ENCODE measurements around the gene GRK5.

Gene GRK5

GRCh38 chr10:119190954-119191785, 16.2 kb upstream of the GRK5 start:
- Histone ChIP-seq H3K36me3 (ENCODE audit: control insufficient read depth in 1 of 2, insufficient read depth in 2 of 2, low read depth in 1 of 2, low read length in 2 of 2) (no peaks in the 10 kb centered on the region), H3K4me2 (ENCODE audit: low read length, poor library complexity, severe bottlenecking) (no peak overlapping the region), H2BK120ac (ENCODE audit: low read depth, low read length) (no peak overlapping the region), H2BK15ac (ENCODE audit: low read depth, poor library complexity, severe bottlenecking) (no peak overlapping the region), H3K23ac (ENCODE audit: low read length in 2 of 2) (no peak overlapping the region), H3K27ac (ENCODE audit: low read length, poor library complexity, severe bottlenecking) (no peak overlapping the region), H3K4ac (ENCODE audit: low read depth in 1 of 2, low read length in 2 of 2) (no peak overlapping the region), H2AK5ac (ENCODE audit: low read length, severe bottlenecking) (no peak overlapping the region), H3K4me3 (ENCODE audit: insufficient read depth in 1 of 2, low read depth in 1 of 2, low read length in 2 of 2) (no peak overlapping the region), H2BK5ac (ENCODE audit: low read depth, low read length, poor library complexity, severe bottlenecking) (no peak overlapping the region), H4K8ac (ENCODE audit: low read length) (no peak overlapping the region), H2BK12ac (ENCODE audit: low read length in 2 of 2) (no peak overlapping the region), H2AFZ (ENCODE audit: low read depth, low read length) (no peak overlapping the region), H3K79me1 (replicated peaks; ENCODE audit: low read length, poor library complexity, severe bottlenecking) (no peaks in the 10 kb centered on the region), H3K9me3 (ENCODE audit: control insufficient read depth, low read length) (no peaks in the 10 kb centered on the region), H3K4me1 (ENCODE audit: control insufficient read depth, insufficient read depth, low read depth, low read length) (peaks cover 5% of the 10 kb centered on the region), H3K18ac (ENCODE audit: low read depth in 1 of 2, low read length in 2 of 2) (no peak overlapping the region), H3K27me3 (ENCODE audit: control insufficient read depth in 1 of 2, insufficient read depth in 1 of 2, low read length in 2 of 2) (peaks cover 0 to 5% of the 10 kb centered on the region in 2 experiments), H4K91ac (ENCODE audit: low read length) (no peak overlapping the region), H3K9ac (ENCODE audit: low read length) (peak overlapping the region; percentile 67), H3K14ac (ENCODE audit: low read length in 2 of 2) (no peak overlapping the region)
- WGBS = 67% methylated on average over 3 of the region's 5 CpGs
- DNase-seq = no peak

GRCh38 chr10:119191881-119192280, 15.5 kb upstream of the GRK5 start:
- H2BK5ac ChIP-seq (ENCODE audit: low read depth, low read length, poor library complexity, severe bottlenecking) = no peak overlapping the region
- H3K4me3 ChIP-seq (ENCODE audit: insufficient read depth in 1 of 2, low read depth in 1 of 2, low read length in 2 of 2) = no peak overlapping the region
- H3K9me3 ChIP-seq (ENCODE audit: control insufficient read depth, low read length) = no peaks in the 10 kb centered on the region
- H2BK120ac ChIP-seq (ENCODE audit: low read depth, low read length) = no peak overlapping the region
- no peak overlapping the region for H3K9ac ChIP-seq (ENCODE audit: low read length)
- DNase-seq = no peak
- H2BK12ac ChIP-seq (ENCODE audit: low read length in 2 of 2) = peak overlapping the region in 1 of 2 experiments; percentile 81
- no peak overlapping the region for H4K91ac ChIP-seq (ENCODE audit: low read length)
- H3K36me3 ChIP-seq (ENCODE audit: control insufficient read depth in 1 of 2, insufficient read depth in 2 of 2, low read depth in 1 of 2, low read length in 2 of 2) = no peaks in the 10 kb centered on the region
- no peaks in the 10 kb centered on the region for H3K79me1 ChIP-seq (replicated peaks; ENCODE audit: low read length, poor library complexity, severe bottlenecking)
- no peak overlapping the region for H2BK15ac ChIP-seq (ENCODE audit: low read depth, poor library complexity, severe bottlenecking)
- H3K4ac ChIP-seq (ENCODE audit: low read depth in 1 of 2, low read length in 2 of 2) = peak overlapping the region in 1 of 2 experiments; percentile 34
- peak overlapping the region in 1 of 2 experiments; percentile 83 for H3K18ac ChIP-seq (ENCODE audit: low read depth in 1 of 2, low read length in 2 of 2)
- 74% methylated on average over 3 of the region's 4 CpGs for WGBS
- no peak overlapping the region for H3K23ac ChIP-seq (ENCODE audit: low read length in 2 of 2)
- H3K4me1 ChIP-seq (ENCODE audit: control insufficient read depth, insufficient read depth, low read depth, low read length) = peaks cover 5% of the 10 kb centered on the region
- no peak overlapping the region for H3K4me2 ChIP-seq (ENCODE audit: low read length, poor library complexity, severe bottlenecking)
- peak overlapping the region; percentile 47 for H2AK5ac ChIP-seq (ENCODE audit: low read length, severe bottlenecking)
- H3K27me3 ChIP-seq (ENCODE audit: control insufficient read depth in 1 of 2, insufficient read depth in 1 of 2, low read length in 2 of 2) = peaks cover 0 to 5% of the 10 kb centered on the region in 2 experiments
- no peak overlapping the region for H4K8ac ChIP-seq (ENCODE audit: low read length)
- no peak overlapping the region for H3K27ac ChIP-seq (ENCODE audit: low read length, poor library complexity, severe bottlenecking)
- no peak overlapping the region for H2AFZ ChIP-seq (ENCODE audit: low read depth, low read length)
- H3K14ac ChIP-seq (ENCODE audit: low read length in 2 of 2) = peak overlapping the region in 1 of 2 experiments; percentile 66

- Histone ChIP-seq H3K4me2 (ENCODE audit: low read length, poor library complexity, severe bottlenecking) (no peak overlapping the region), H2BK120ac (ENCODE audit: low read depth, low read length) (no peak overlapping the region), H3K27ac (ENCODE audit: low read length, poor library complexity, severe bottlenecking) (no peak overlapping the region), H3K18ac (ENCODE audit: low read depth in 1 of 2, low read length in 2 of 2) (no peak overlapping the region), H3K23ac (ENCODE audit: low read length in 2 of 2) (no peak overlapping the region), H2BK12ac (ENCODE audit: low read length in 2 of 2) (no peak overlapping the region), H3K36me3 (ENCODE audit: control insufficient read depth in 1 of 2, insufficient read depth in 2 of 2, low read depth in 1 of 2, low read length in 2 of 2) (no peaks in the 10 kb centered on the region), H3K4me3 (ENCODE audit: insufficient read depth in 1 of 2, low read depth in 1 of 2, low read length in 2 of 2) (no peak overlapping the region), H3K14ac (ENCODE audit: low read length in 2 of 2) (no peak overlapping the region), H3K9me3 (ENCODE audit: control insufficient read depth, low read length) (no peaks in the 10 kb centered on the region), H2AFZ (ENCODE audit: low read depth, low read length) (no peak overlapping the region), H3K27me3 (ENCODE audit: control insufficient read depth in 1 of 2, insufficient read depth in 1 of 2, low read length in 2 of 2) (peaks cover 0 to 5% of the 10 kb centered on the region in 2 experiments), H4K91ac (ENCODE audit: low read length) (no peak overlapping the region), H4K8ac (ENCODE audit: low read length) (no peak overlapping the region), H2AK5ac (ENCODE audit: low read length, severe bottlenecking) (no peak overlapping the region), H2BK5ac (ENCODE audit: low read depth, low read length, poor library complexity, severe bottlenecking) (no peak overlapping the region), H3K4ac (ENCODE audit: low read depth in 1 of 2, low read length in 2 of 2) (no peak overlapping the region), H3K79me1 (replicated peaks; ENCODE audit: low read length, poor library complexity, severe bottlenecking) (no peaks in the 10 kb centered on the region), H3K9ac (ENCODE audit: low read length) (peak overlapping the region; percentile 0), H3K4me1 (ENCODE audit: control insufficient read depth, insufficient read depth, low read depth, low read length) (no peaks in the 10 kb centered on the region), H2BK15ac (ENCODE audit: low read depth, poor library complexity, severe bottlenecking) (no peak overlapping the region)
- DNase-seq = peak; percentile 83
- 31% methylated on average over 4 of the region's 4 CpGs for WGBS
Observed at GRCh38 chr10:119197921-119198320, 9.4 kb upstream of the GRK5 start.

DNA sequence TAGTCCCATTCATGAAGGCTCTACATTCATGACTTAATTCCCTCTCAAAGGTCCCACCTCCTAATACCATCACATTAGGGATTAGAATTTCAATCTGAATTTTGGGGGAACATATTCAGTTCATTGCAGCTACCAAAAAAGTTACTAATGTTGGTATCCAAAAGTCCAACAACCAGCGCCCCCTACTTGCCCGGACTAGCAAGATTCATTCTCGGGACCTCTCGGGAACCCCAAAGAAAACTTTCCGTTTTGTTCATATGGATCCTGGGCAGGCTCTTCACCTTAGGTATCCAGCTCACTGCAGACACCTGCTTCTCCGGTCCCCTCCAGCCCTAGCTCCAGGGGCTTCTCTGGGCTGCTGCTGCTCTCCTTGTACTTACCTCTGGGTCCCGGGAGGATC, 8.9 kb upstream of the GRK5 start:
- H2AK5ac ChIP-seq (ENCODE audit: low read length, severe bottlenecking) = no peak overlapping the region
- no peaks in the 10 kb centered on the region for H3K9me3 ChIP-seq (ENCODE audit: control insufficient read depth, low read length)
- DNase-seq = no peak
- H3K4me1 ChIP-seq (ENCODE audit: control insufficient read depth, insufficient read depth, low read depth, low read length) = peaks cover 1% of the 10 kb centered on the region
- H3K4me3 ChIP-seq (ENCODE audit: insufficient read depth in 1 of 2, low read depth in 1 of 2, low read length in 2 of 2) = no peak overlapping the region
- H2BK120ac ChIP-seq (ENCODE audit: low read depth, low read length) = no peak overlapping the region
- H4K8ac ChIP-seq (ENCODE audit: low read length) = no peak overlapping the region
- H2BK5ac ChIP-seq (ENCODE audit: low read depth, low read length, poor library complexity, severe bottlenecking) = no peak overlapping the region
- H3K79me1 ChIP-seq (replicated peaks; ENCODE audit: low read length, poor library complexity, severe bottlenecking) = no peaks in the 10 kb centered on the region
- H3K18ac ChIP-seq (ENCODE audit: low read depth in 1 of 2, low read length in 2 of 2) = no peak overlapping the region
- no peak overlapping the region for H2BK15ac ChIP-seq (ENCODE audit: low read depth, poor library complexity, severe bottlenecking)
- no peak overlapping the region for H3K4me2 ChIP-seq (ENCODE audit: low read length, poor library complexity, severe bottlenecking)
- H3K23ac ChIP-seq (ENCODE audit: low read length in 2 of 2) = no peak overlapping the region
- no peak overlapping the region for H3K14ac ChIP-seq (ENCODE audit: low read length in 2 of 2)
- H3K9ac ChIP-seq (ENCODE audit: low read length) = peak overlapping the region; percentile 0
- H3K27me3 ChIP-seq (ENCODE audit: control insufficient read depth in 1 of 2, insufficient read depth in 1 of 2, low read length in 2 of 2) = peaks cover 0 to 5% of the 10 kb centered on the region in 2 experiments
- peak overlapping the region in 1 of 2 experiments; percentile 15 for H2BK12ac ChIP-seq (ENCODE audit: low read length in 2 of 2)
- H2AFZ ChIP-seq (ENCODE audit: low read depth, low read length) = no peak overlapping the region
- H3K27ac ChIP-seq (ENCODE audit: low read length, poor library complexity, severe bottlenecking) = no peak overlapping the region
- H3K4ac ChIP-seq (ENCODE audit: low read depth in 1 of 2, low read length in 2 of 2) = peak overlapping the region; percentile 57 to 70
- no peak overlapping the region for H4K91ac ChIP-seq (ENCODE audit: low read length)
- no peaks in the 10 kb centered on the region for H3K36me3 ChIP-seq (ENCODE audit: control insufficient read depth in 1 of 2, insufficient read depth in 2 of 2, low read depth in 1 of 2, low read length in 2 of 2)
- WGBS = 45% methylated on average over 6 of the region's 7 CpGs

All from mesenchymal stem cell (in vitro differentiated cells and primary cell).